ENCODE measurements around the gene NR1H3.

DNA sequence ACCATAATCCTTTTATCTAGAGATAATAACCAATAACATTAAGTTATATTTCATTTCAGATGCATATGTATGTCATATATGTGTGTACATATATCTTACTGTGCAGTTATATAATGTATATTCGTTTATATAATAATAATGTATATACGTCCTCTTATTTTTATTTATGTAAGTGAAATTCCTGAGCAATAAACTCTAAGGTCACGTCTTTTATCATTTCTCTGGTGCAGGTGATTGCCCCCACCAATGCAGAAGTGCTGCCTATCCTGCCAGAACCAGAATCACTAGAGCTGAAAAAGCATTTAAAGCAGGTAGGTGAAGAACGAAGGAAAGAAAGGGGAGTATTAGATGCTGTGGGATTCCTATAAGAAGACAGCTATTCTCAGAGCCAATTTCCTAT lies 21.0 kb downstream of the NR1H3 start:
- TF ChIP-seq, protein P1, sequence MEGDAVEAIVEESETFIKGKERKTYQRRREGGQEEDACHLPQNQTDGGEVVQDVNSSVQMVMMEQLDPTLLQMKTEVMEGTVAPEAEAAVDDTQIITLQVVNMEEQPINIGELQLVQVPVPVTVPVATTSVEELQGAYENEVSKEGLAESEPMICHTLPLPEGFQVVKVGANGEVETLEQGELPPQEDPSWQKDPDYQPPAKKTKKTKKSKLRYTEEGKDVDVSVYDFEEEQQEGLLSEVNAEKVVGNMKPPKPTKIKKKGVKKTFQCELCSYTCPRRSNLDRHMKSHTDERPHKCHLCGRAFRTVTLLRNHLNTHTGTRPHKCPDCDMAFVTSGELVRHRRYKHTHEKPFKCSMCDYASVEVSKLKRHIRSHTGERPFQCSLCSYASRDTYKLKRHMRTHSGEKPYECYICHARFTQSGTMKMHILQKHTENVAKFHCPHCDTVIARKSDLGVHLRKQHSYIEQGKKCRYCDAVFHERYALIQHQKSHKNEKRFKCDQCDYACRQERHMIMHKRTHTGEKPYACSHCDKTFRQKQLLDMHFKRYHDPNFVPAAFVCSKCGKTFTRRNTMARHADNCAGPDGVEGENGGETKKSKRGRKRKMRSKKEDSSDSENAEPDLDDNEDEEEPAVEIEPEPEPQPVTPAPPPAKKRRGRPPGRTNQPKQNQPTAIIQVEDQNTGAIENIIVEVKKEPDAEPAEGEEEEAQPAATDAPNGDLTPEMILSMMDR (IDR thresholded peaks at IDR 0.05; ENCODE audit: low read depth, low read length, missing input control), result no peak
- TF ChIP-seq HNF4A (conservative IDR thresholded peaks at IDR 0.05), result no peak
- no peak for TF ChIP-seq NR2F2 (IDR thresholded peaks at IDR 0.05)
- no peak for TF ChIP-seq ATF3 (IDR thresholded peaks at IDR 0.05)
- no peak for TF ChIP-seq TAF1 (conservative IDR thresholded peaks at IDR 0.05)
- TF ChIP-seq, protein P2, sequence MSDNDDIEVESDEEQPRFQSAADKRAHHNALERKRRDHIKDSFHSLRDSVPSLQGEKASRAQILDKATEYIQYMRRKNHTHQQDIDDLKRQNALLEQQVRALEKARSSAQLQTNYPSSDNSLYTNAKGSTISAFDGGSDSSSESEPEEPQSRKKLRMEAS (IDR thresholded peaks at IDR 0.05), result no peak
- TF ChIP-seq, protein P3, sequence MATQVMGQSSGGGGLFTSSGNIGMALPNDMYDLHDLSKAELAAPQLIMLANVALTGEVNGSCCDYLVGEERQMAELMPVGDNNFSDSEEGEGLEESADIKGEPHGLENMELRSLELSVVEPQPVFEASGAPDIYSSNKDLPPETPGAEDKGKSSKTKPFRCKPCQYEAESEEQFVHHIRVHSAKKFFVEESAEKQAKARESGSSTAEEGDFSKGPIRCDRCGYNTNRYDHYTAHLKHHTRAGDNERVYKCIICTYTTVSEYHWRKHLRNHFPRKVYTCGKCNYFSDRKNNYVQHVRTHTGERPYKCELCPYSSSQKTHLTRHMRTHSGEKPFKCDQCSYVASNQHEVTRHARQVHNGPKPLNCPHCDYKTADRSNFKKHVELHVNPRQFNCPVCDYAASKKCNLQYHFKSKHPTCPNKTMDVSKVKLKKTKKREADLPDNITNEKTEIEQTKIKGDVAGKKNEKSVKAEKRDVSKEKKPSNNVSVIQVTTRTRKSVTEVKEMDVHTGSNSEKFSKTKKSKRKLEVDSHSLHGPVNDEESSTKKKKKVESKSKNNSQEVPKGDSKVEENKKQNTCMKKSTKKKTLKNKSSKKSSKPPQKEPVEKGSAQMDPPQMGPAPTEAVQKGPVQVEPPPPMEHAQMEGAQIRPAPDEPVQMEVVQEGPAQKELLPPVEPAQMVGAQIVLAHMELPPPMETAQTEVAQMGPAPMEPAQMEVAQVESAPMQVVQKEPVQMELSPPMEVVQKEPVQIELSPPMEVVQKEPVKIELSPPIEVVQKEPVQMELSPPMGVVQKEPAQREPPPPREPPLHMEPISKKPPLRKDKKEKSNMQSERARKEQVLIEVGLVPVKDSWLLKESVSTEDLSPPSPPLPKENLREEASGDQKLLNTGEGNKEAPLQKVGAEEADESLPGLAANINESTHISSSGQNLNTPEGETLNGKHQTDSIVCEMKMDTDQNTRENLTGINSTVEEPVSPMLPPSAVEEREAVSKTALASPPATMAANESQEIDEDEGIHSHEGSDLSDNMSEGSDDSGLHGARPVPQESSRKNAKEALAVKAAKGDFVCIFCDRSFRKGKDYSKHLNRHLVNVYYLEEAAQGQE (IDR thresholded peaks at IDR 0.05), result no peak
- TF ChIP-seq EGR1 (IDR thresholded peaks at IDR 0.05; ENCODE audit: low read depth in 2 of 2), result no peak
- no peak for TF ChIP-seq RAD21 (IDR thresholded peaks at IDR 0.05)
- TF ChIP-seq RXRA (IDR thresholded peaks at IDR 0.05), result no peak
- no peak for TF ChIP-seq JUND (IDR thresholded peaks at IDR 0.05)

Measured in liver (tissue), 3 donors.